IMR-90 (cell line): ENCODE results near the gene MYH6. TPM values are rescaled to one million over a fixed set of nuclear protein-coding genes. Genes with fewer than 3 reads are reported as not detected.

Experiments used
- ATAC-seq: fragments of 200-7000 bp; cut with Tn5 transposase; 2 replicates; pipeline ENCODE4 v1.9.1; 2020; ENCODE audit warnings: low read depth, mild to moderate bottlenecking, moderate library complexity
- BruUV-seq: library from RNA; stranded (reverse); fragments of 400-500 nt; replicated peaks from 2 replicates; lab custom pipeline; 2021; lab: Mats Ljungman, UMichigan
- CTCF ChIA-PET: fragments of 300-600 bp; formaldehyde crosslinking; extraction: SDS; loops from one replicate; lab custom pipeline; 2021; ENCODE audit warnings: antibody characterized with exemption; lab: Yijun Ruan, JAX
- POLR2A ChIA-PET: fragments of 300-600 bp; sonication (Branson Sonifier 250); formaldehyde crosslinking; loops from one replicate; lab custom pipeline; 2022; ENCODE audit warnings: antibody characterized with exemption; ENCODE audit not compliant: unreplicated experiment; lab: Charles Lee
- DNase-seq: peaks from one replicate; pipeline ENCODE4 v3.0.0; 2013
- H2AFZ ChIP-seq: replicated peaks from 2 replicates; pipeline ENCODE3; 2013; ENCODE audit warnings: low read length, mild to moderate bottlenecking; ENCODE audit not compliant: poor library complexity
- H2AK5ac ChIP-seq: 2 replicates; pipeline ENCODE4 v1.6.1; 2013; ENCODE audit warnings: low read depth, low read length, inconsistent platforms
- H2AK9ac ChIP-seq: replicated peaks from 2 replicates; pipeline ENCODE3; 2013; ENCODE audit warnings: mild to moderate bottlenecking, low read depth, low read length, moderate library complexity; ENCODE audit not compliant: poor library complexity
- H2BK120ac ChIP-seq: 2 replicates; pipeline ENCODE4 v1.6.1; 2013; ENCODE audit warnings: low read depth, low read length, inconsistent platforms
- H2BK15ac ChIP-seq: 3 replicates; pipeline ENCODE4 v1.6.1; 2013; ENCODE audit warnings: low read depth, low read length, inconsistent platforms
- H2BK20ac ChIP-seq: 2 replicates; pipeline ENCODE4 v1.6.1; 2013; ENCODE audit warnings: low read depth, mild to moderate bottlenecking, inconsistent platforms, low read length, moderate library complexity
- H2BK5ac ChIP-seq: 2 replicates; pipeline ENCODE4 v1.6.1; 2013; ENCODE audit warnings: mild to moderate bottlenecking, low read depth, low read length, inconsistent platforms; ENCODE audit not compliant: poor library complexity, severe bottlenecking
- H3K14ac ChIP-seq: replicated peaks from 2 replicates; pipeline ENCODE4 v1.6.1; 2013; ENCODE audit warnings: low read depth, low read length, inconsistent platforms
- H3K18ac ChIP-seq: 2 replicates; pipeline ENCODE4 v1.6.1; 2013; ENCODE audit warnings: low read depth, low read length, control low read depth
- H3K23ac ChIP-seq: 2 replicates; pipeline ENCODE4 v1.6.1; 2013; ENCODE audit warnings: low read depth, low read length, inconsistent platforms
- H3K27ac ChIP-seq: 2 replicates; pipeline ENCODE4 v1.5.1; 2013; ENCODE audit warnings: mild to moderate bottlenecking, control low read depth, low read length; ENCODE audit not compliant: insufficient read depth
- H3K27me3 ChIP-seq: 2 replicates; pipeline ENCODE4 v1.6.1; 2013; ENCODE audit warnings: low read length; ENCODE audit not compliant: control insufficient read depth, insufficient read depth
- H3K36me3 ChIP-seq: 2 replicates; pipeline ENCODE4 v1.6.1; 2013; ENCODE audit warnings: low read length, mixed read lengths; ENCODE audit not compliant: control insufficient read depth, insufficient read depth
- H3K4ac ChIP-seq: 2 replicates; pipeline ENCODE4 v1.6.1; 2013; ENCODE audit warnings: low read depth, low read length, inconsistent platforms
- H3K4me1 ChIP-seq: 2 replicates; pipeline ENCODE4 v1.6.1; 2013; ENCODE audit warnings: low read length, mixed read lengths; ENCODE audit not compliant: control insufficient read depth, insufficient read depth
- H3K4me2 ChIP-seq: 2 replicates; pipeline ENCODE4 v1.6.1; 2013; ENCODE audit warnings: low read depth, mild to moderate bottlenecking, control low read depth, low read length, moderate library complexity
- H3K4me3 ChIP-seq: 2 replicates; pipeline ENCODE4 v1.5.1; 2013; ENCODE audit warnings: low read depth, mild to moderate bottlenecking, control low read depth, low read length, moderate library complexity; ENCODE audit not compliant: insufficient read depth
- H3K56ac ChIP-seq: 2 replicates; pipeline ENCODE4 v1.6.1; 2013; ENCODE audit warnings: low read length, inconsistent platforms; ENCODE audit not compliant: insufficient read depth; ENCODE audit errors: extremely low read depth
- H3K79me1 ChIP-seq, 2 experiments: 2 replicates each; pipeline ENCODE4 v1.6.1; 2013; ENCODE audit warnings: low read length in 2 of 2, inconsistent platforms in 1 of 2, low read depth in 1 of 2
- H3K9ac ChIP-seq: 2 replicates; pipeline ENCODE4 v1.6.1; 2013; ENCODE audit warnings: low read depth, low read length, control low read depth
- H3K9me1 ChIP-seq: 2 replicates; pipeline ENCODE4 v1.6.1; 2013; ENCODE audit warnings: low read length, inconsistent platforms; ENCODE audit not compliant: insufficient read depth
- H3K9me3 ChIP-seq: 2 replicates; pipeline ENCODE4 v1.6.1; 2013; ENCODE audit warnings: low read length; ENCODE audit not compliant: control insufficient read depth, insufficient read depth
- H4K20me1 ChIP-seq: 2 replicates; pipeline ENCODE4 v1.6.1; 2013; ENCODE audit warnings: low read length, inconsistent platforms; ENCODE audit not compliant: insufficient read depth
- H4K5ac ChIP-seq: 2 replicates; pipeline ENCODE4 v1.6.1; 2013; ENCODE audit warnings: mild to moderate bottlenecking, low read depth, low read length, control low read depth
- H4K8ac ChIP-seq, 2 experiments: 2 replicates each; pipeline ENCODE4 v1.6.1; 2013; ENCODE audit warnings: low read depth in 2 of 2, low read length in 2 of 2, control low read depth in 1 of 2, inconsistent platforms in 1 of 2
- H4K91ac ChIP-seq: 2 replicates; pipeline ENCODE4 v1.6.1; 2013; ENCODE audit warnings: low read depth, low read length, inconsistent platforms; ENCODE audit not compliant: insufficient read depth
- BHLHE40 ChIP-seq: fragments of 150-350 bp; IDR thresholded peaks from 2 replicates; pipeline ENCODE4 v1.6.1; 2016; ENCODE audit warnings: mild to moderate bottlenecking, low read depth, low read length
- CEBPB ChIP-seq: IDR thresholded peaks from 2 replicates; pipeline ENCODE4 v1.6.1; 2012; ENCODE audit warnings: low read depth, low read length, improper control_type of control experiment
- CHD1 ChIP-seq: IDR thresholded peaks from 2 replicates; pipeline ENCODE4 v1.6.1; 2012; ENCODE audit warnings: low read depth, low read length, improper control_type of control experiment
- CTCF ChIP-seq: conservative IDR thresholded peaks from 2 replicates; pipeline ENCODE4 v1.5.1; 2012; ENCODE audit warnings: mild to moderate bottlenecking, low read depth, low read length, improper control_type of control experiment
- ELK1 ChIP-seq: fragments of 150-350 bp; IDR thresholded peaks from 2 replicates; pipeline ENCODE4 v1.6.1; 2016; ENCODE audit warnings: low read depth, mild to moderate bottlenecking, low read length, moderate library complexity, borderline replicate concordance
- FOS ChIP-seq: fragments of 150-350 bp; IDR thresholded peaks from 2 replicates; pipeline ENCODE4 v1.6.1; 2016; ENCODE audit warnings: low read depth, low read length
- MAFK ChIP-seq: IDR thresholded peaks from 2 replicates; pipeline ENCODE4 v1.6.1; 2012; ENCODE audit warnings: low read depth, low read length, improper control_type of control experiment
- MAZ ChIP-seq: IDR thresholded peaks from 2 replicates; pipeline ENCODE4 v1.6.1; 2012; ENCODE audit warnings: low read depth, mild to moderate bottlenecking, low read length, improper control_type of control experiment, moderate library complexity, borderline replicate concordance
- MXI1 ChIP-seq: IDR thresholded peaks from 2 replicates; pipeline ENCODE4 v1.6.1; 2012; ENCODE audit warnings: low read depth, mild to moderate bottlenecking, low read length, moderate library complexity, borderline replicate concordance
- NFE2L2 ChIP-seq: fragments of 150-350 bp; IDR thresholded peaks from 2 replicates; pipeline ENCODE4 v1.6.1; 2016; ENCODE audit warnings: low read depth, mild to moderate bottlenecking, low read length
- POLR2A ChIP-seq: IDR thresholded peaks from 2 replicates; pipeline ENCODE4 v1.6.1; 2012; ENCODE audit warnings: mild to moderate bottlenecking, low read depth, low read length
- RAD21 ChIP-seq: IDR thresholded peaks from 2 replicates; pipeline ENCODE4 v1.6.1; 2012; ENCODE audit warnings: low read length, improper control_type of control experiment
- SMC3 ChIP-seq: fragments of 150-350 bp; IDR thresholded peaks from 2 replicates; pipeline ENCODE4 v1.6.1; 2016; ENCODE audit warnings: low read depth, mild to moderate bottlenecking, antibody characterized with exemption, low read length, moderate library complexity
- USF2 ChIP-seq: fragments of 150-350 bp; IDR thresholded peaks from 2 replicates; pipeline ENCODE4 v1.6.1; 2017; ENCODE audit warnings: mild to moderate bottlenecking, antibody characterized with exemption, low read length, low read depth
- WGBS, 2 experiments: methylation state at CpG; one replicate each; pipeline versions ENCODE4 v1.1.5 to v1.1.7; 2013; ENCODE audit warnings: missing lambda C conversion rate in 2 of 2; ENCODE audit not compliant: insufficient read length in 1 of 2; ENCODE audit errors: extremely low coverage in 2 of 2; 5-methylcytosine and 5-hydroxymethylcytosine counted together
- dilution Hi-C: fragments of 300-500 bp; cut with HindIII; formaldehyde crosslinking; loops from one replicate; pipeline ENCODE4 v1.14.3; 2018; ENCODE audit warnings: low sequenced_read_pairs; ENCODE audit not compliant: unreplicated experiment
- in situ Hi-C: fragments of 300-500 bp; cut with MboI; formaldehyde crosslinking; loops from 3 replicates; pipeline ENCODE4 v1.14.3; 2019; ENCODE audit warnings: low sequenced_read_pairs, inconsistent platforms, mixed read lengths
- intact Hi-C: fragments of 100-400 bp; cut with micrococcal nuclease; formaldehyde crosslinking; loops from 2 replicates; pipeline ENCODE4 v1.10.0; 2022
- polyA plus RNA-seq, 3 experiments: library from polyadenylated mRNA; depleted of rRNA; stranded (reverse); fragments of >200 nt; gene quantifications; 2 replicates each; pipeline ENCODE4 v1.2.3, GENCODE V29; 2012; ENCODE audit warnings: low replicate concordance in 1 of 3
- total RNA-seq: library from RNA; depleted of rRNA; stranded (reverse); fragments of >200 nt; gene quantifications from 2 replicates; pipeline ENCODE4 v1.2.3, GENCODE V29; 2012

MYH6 gene
- total and polyA plus RNA-seq, 2 of the 4 experiments (the other 2 are of a cell fraction), result not detected

GRCh38 chr14:23362200-23362599 lies 45.9 kb downstream of the MYH6 start:
- ChIA-PET POLR2A (no interaction called here), CTCF (interaction anchor here (1.0 to 2.5 kb wide), 2 partner anchors 10 to 17 kb away, joined by 3 to 8 read pairs; partner anchors contain the start of gene SLC22A17)
- dilution Hi-C loops, result no loop called here
- Histone ChIP-seq H3K14ac (no peak overlapping the region), H4K8ac (no peak overlapping the region), H3K23ac (no peak overlapping the region), H2BK120ac (no peak overlapping the region), H3K27ac (no peak overlapping the region), H4K91ac (no peak overlapping the region), H3K56ac (no peak overlapping the region), H2BK20ac (no peak overlapping the region), H4K20me1 (peaks cover 12% of the 10 kb centered on the region; the same call in 1 of the 2 replicates), H3K4ac (no peak overlapping the region), H2AK9ac (no peak overlapping the region), H2AK5ac (no peak overlapping the region), H3K9ac (no peak overlapping the region), H3K4me1 (peaks cover 7% of the 10 kb centered on the region), H3K9me1 (peaks cover 6% of the 10 kb centered on the region; the same call in 1 of the 2 replicates), H3K27me3 (no peaks in the 10 kb centered on the region), H3K18ac (no peak overlapping the region), H3K36me3 (peaks cover 23% of the 10 kb centered on the region), H4K5ac (no peak overlapping the region), H3K4me3 (no peak overlapping the region), H3K4me2 (no peak overlapping the region), H2BK5ac (no peak overlapping the region), H3K79me1 (peaks cover 13 to 37% of the 10 kb centered on the region in 2 experiments; a peak in 3 of 4 replicates), H3K9me3 (no peaks in the 10 kb centered on the region), H2AFZ (no peak overlapping the region), H2BK15ac (no peak overlapping the region)
- WGBS, 2 experiments, result no CpG with 5 or more reads among the region's 3 CpGs
- in situ Hi-C loops, result no loop called here
- TF ChIP-seq CHD1, result no peak
- TF ChIP-seq CEBPB, result no peak
- no peak for TF ChIP-seq MAFK
- no peak for TF ChIP-seq BHLHE40
- peak; percentile 44 for TF ChIP-seq SMC3
- TF ChIP-seq FOS, result no peak
- TF ChIP-seq NFE2L2, result no peak
- peak; percentile 42 for TF ChIP-seq RAD21
- TF ChIP-seq MAZ, result no peak
- TF ChIP-seq MXI1, result no peak
- TF ChIP-seq USF2, result no peak
- no peak for TF ChIP-seq ELK1
- TF ChIP-seq POLR2A, result no peak
- peak; percentile 41 for TF ChIP-seq CTCF
- ATAC-seq, result no peak
- intact Hi-C loops, result loop anchor here (1.0 kb wide), 1 partner anchor 34 kb away; no protein-coding TSS in a partner anchor
- peak; percentile 45 for DNase-seq
- no TSS peak for BruUV-seq
